HFFc6 (cell line): Measurements from ENCODE around the gene DTX3. TPM values are rescaled to one million over a fixed set of nuclear protein-coding genes. Genes with fewer than 3 reads are reported as not detected.

Source experiments
- DNase-seq: peaks from one replicate; pipeline ENCODE4 v3.0.0-alpha.2; 2018
- H3K27ac Mint-ChIP-seq: 2 replicates; pipeline ENCODE4 v1.8.0; 2020; ENCODE audit warnings: mild to moderate bottlenecking, mixed read lengths
- H3K27me3 Mint-ChIP-seq: 2 replicates; pipeline ENCODE4 v1.8.0; 2021; ENCODE audit warnings: mild to moderate bottlenecking, moderate library complexity, mixed read lengths; ENCODE audit not compliant: insufficient read depth
- H3K36me3 Mint-ChIP-seq: 2 replicates; pipeline ENCODE4 v1.8.0; 2021; ENCODE audit warnings: low read depth, mixed read lengths
- H3K4me1 Mint-ChIP-seq: 2 replicates; pipeline ENCODE4 v1.8.0; 2020; ENCODE audit warnings: low read depth, mixed read lengths
- H3K4me3 Mint-ChIP-seq: 2 replicates; pipeline ENCODE4 v1.8.0; 2020; ENCODE audit warnings: mild to moderate bottlenecking, moderate library complexity, mixed read lengths
- H3K9me3 Mint-ChIP-seq: 2 replicates; pipeline ENCODE4 v1.8.0; 2020; ENCODE audit warnings: mild to moderate bottlenecking, mixed read lengths
- CTCF ChIP-seq: fragments of 200-600 bp; sonication (generic); IDR thresholded peaks from 2 replicates; pipeline ENCODE4 v1.5.0; 2021; ENCODE audit warnings: antibody characterized with exemption, mild to moderate bottlenecking
- total RNA-seq, 6 experiments: library from RNA; stranded (reverse); fragmentation: NEBNext Ultra II Directional; extraction: Animal tissue kit (Norgen Biotek cat#: 25700); gene quantifications; 2 replicates in 1 of 6; 3 replicates in 5 of 6; pipeline ENCODE4 v1.2.3, GENCODE V29; 2021

DTX3 gene
- total RNA-seq, 6 experiments from 2014 or later: 17.7 to 21.0 (median 19.2) TPM

- H3K36me3 Mint-ChIP-seq: no peaks in the 10 kb centered on the region
- no peak for DNase-seq
- no peak overlapping the region for H3K27ac Mint-ChIP-seq
- peaks cover 10% of the 10 kb centered on the region for H3K4me1 Mint-ChIP-seq
- no peak for TF ChIP-seq CTCF
- no peak overlapping the region for H3K4me3 Mint-ChIP-seq
- peaks cover 7% of the 10 kb centered on the region for H3K27me3 Mint-ChIP-seq
- no peaks in the 10 kb centered on the region for H3K9me3 Mint-ChIP-seq
These were observed 28.6 kb upstream of the DTX3 start for GRCh38 chr12:57575771-57576612.

DNA sequence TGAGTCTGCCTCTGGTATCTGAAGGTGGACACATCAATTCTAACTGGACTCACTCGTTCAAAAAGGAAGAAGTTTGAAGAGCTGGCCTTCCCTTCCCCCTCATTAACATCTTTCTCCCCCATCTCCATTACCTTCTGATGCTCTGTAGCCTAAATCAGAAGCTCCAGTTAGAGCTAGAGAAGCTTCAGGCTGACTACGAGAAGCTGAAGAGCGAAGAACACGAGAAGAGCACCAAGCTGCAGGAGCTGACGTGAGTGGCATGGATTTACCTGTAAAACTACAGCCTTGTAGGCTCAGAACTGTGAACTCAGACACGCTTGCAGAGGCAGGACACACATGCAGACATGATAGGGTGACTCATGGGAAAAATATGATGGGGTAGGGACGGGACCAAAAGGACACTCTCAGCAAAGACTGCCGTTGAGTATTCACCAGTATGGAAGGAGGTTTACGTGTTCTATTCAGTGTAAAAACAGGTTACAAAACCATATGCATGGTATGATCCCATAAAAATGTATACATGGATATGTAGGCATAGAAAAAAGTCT lies 27.9 kb upstream of the DTX3 start:
- Mint-ChIP-seq H3K4me3 (no peak overlapping the region), H3K27ac (no peak overlapping the region), H3K4me1 (peaks cover 10% of the 10 kb centered on the region), H3K9me3 (no peaks in the 10 kb centered on the region), H3K36me3 (no peaks in the 10 kb centered on the region), H3K27me3 (peaks cover 7% of the 10 kb centered on the region)
- no peak for TF ChIP-seq CTCF
- DNase-seq: no peak

DNA sequence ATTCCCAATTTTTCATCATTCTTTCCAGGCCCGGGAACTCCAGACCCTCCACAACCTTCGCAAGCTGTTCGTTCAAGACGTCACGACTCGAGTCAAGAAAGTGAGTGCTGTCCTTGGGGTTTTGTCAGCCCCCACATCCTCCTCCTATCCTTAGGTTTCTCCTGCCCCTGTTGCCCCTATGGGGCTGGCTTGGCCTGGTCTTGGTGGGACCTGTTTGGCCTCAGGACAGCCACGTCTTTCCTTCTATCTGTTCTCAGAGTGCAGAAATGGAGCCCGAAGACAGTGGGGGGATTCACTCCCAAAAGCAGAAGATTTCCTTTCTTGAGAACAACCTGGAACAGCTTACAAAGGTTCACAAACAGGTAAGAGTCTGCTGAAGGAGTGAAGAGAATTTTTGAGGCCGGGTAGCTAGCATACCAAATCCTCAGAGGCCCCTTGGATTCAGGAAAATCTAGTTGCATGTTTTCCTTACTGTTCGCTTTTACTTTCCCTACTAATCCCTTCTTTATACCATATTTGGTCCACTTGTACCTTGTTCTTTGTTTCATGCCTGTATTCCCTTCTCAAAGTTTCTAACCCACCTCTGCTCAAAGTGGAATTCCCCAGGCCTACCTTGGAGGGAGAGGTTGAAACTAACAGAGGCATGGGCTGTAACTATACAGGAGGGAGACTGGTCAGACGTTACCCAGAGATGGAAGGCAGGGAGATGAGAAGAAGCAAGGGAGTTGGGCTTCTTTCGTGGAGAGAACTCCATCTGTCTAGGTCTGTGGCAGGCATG lies 26.5 kb upstream of the DTX3 start:
- no peak for DNase-seq
- H3K4me3 Mint-ChIP-seq: no peak overlapping the region
- H3K4me1 Mint-ChIP-seq: peaks cover 10% of the 10 kb centered on the region
- no peaks in the 10 kb centered on the region for H3K9me3 Mint-ChIP-seq
- no peak overlapping the region for H3K27ac Mint-ChIP-seq
- TF ChIP-seq CTCF: no peak
- peaks cover 2% of the 10 kb centered on the region; the same call in 1 of the 2 replicates for H3K27me3 Mint-ChIP-seq
- H3K36me3 Mint-ChIP-seq: no peaks in the 10 kb centered on the region

DNA sequence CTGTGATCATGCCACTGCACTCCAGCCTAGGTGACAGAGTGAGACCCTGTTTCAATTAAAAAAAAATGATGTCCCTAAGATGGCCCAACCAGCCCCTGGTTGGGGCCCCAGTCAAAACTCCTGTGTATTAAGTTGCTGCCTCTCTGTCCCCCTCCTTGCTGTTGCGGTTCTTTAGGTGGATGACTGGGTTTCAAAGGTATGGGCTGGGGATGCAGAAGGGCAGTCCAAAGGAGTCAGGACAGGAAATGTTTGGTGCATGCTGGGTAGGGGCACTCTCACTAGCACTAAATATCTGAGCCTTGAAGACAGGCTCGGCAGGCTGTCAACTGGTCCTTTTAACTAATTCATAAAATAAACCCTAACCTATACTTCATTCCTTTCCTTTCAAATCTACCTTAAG lies 25.6 kb upstream of the DTX3 start:
- H3K36me3 Mint-ChIP-seq: no peaks in the 10 kb centered on the region
- no peaks in the 10 kb centered on the region for H3K9me3 Mint-ChIP-seq
- no peak for TF ChIP-seq CTCF
- DNase-seq: no peak
- H3K4me3 Mint-ChIP-seq: no peak overlapping the region
- peaks cover 10% of the 10 kb centered on the region for H3K4me1 Mint-ChIP-seq
- peaks cover 2% of the 10 kb centered on the region; the same call in 1 of the 2 replicates for H3K27me3 Mint-ChIP-seq
- no peak overlapping the region for H3K27ac Mint-ChIP-seq

- no peak for DNase-seq
- no peak for TF ChIP-seq CTCF
- no peaks in the 10 kb centered on the region for H3K36me3 Mint-ChIP-seq
- no peak overlapping the region for H3K4me3 Mint-ChIP-seq
- no peak overlapping the region for H3K27ac Mint-ChIP-seq
- H3K4me1 Mint-ChIP-seq: peaks cover 10% of the 10 kb centered on the region
- H3K9me3 Mint-ChIP-seq: no peaks in the 10 kb centered on the region
- H3K27me3 Mint-ChIP-seq: peaks cover under 1% of the 10 kb centered on the region; the same call in 1 of the 2 replicates
These were observed 24.8 kb upstream of the DTX3 start for GRCh38 chr12:57579677-57580465.
